Mesenchymal stem cell (in vitro differentiated cells and primary cell): ENCODE measurements around the gene PDK1.

ENCODE experiments used
- DNase-seq: peaks from one replicate; pipeline ENCODE4 v3.0.0-alpha.2; 2013
- H2AFZ ChIP-seq: one replicate; pipeline ENCODE4 v1.6.1; 2013; ENCODE audit warnings: low read depth, mild to moderate bottlenecking, control low read depth, inconsistent platforms, low read length, moderate library complexity
- H2AK5ac ChIP-seq: 2 replicates; pipeline ENCODE4 v1.6.1; 2013; ENCODE audit warnings: low read length, moderate library complexity, mild to moderate bottlenecking, inconsistent platforms; ENCODE audit not compliant: severe bottlenecking
- H2BK120ac ChIP-seq: one replicate; pipeline ENCODE4 v1.6.1; 2013; ENCODE audit warnings: low read depth, mild to moderate bottlenecking, inconsistent platforms, low read length, moderate library complexity
- H2BK12ac ChIP-seq, 2 experiments: one replicate each; pipeline ENCODE4 v1.6.1; 2013; ENCODE audit warnings: inconsistent platforms in 2 of 2, low read length in 2 of 2, mild to moderate bottlenecking in 2 of 2, moderate library complexity in 2 of 2, control low read depth in 1 of 2
- H2BK15ac ChIP-seq: one replicate; pipeline ENCODE4 v1.6.1; 2013; ENCODE audit warnings: mild to moderate bottlenecking, low read depth, inconsistent platforms; ENCODE audit not compliant: poor library complexity, severe bottlenecking
- H2BK5ac ChIP-seq: 2 replicates; pipeline ENCODE4 v1.6.1; 2013; ENCODE audit warnings: low read depth, mild to moderate bottlenecking, low read length, control low read depth, inconsistent platforms; ENCODE audit not compliant: poor library complexity, severe bottlenecking
- H3K14ac ChIP-seq, 2 experiments: one replicate each; pipeline ENCODE4 v1.6.1; 2013; ENCODE audit warnings: inconsistent platforms in 2 of 2, low read length in 2 of 2, control low read depth in 1 of 2, mild to moderate bottlenecking in 1 of 2, moderate library complexity in 1 of 2
- H3K18ac ChIP-seq, 2 experiments: one replicate each; pipeline ENCODE4 v1.6.1; 2013; ENCODE audit warnings: inconsistent platforms in 2 of 2, low read length in 2 of 2, control low read depth in 1 of 2, low read depth in 1 of 2, mild to moderate bottlenecking in 1 of 2
- H3K23ac ChIP-seq, 2 experiments: one replicate each; pipeline ENCODE4 v1.6.1; 2013; ENCODE audit warnings: inconsistent platforms in 2 of 2, low read length in 2 of 2, mild to moderate bottlenecking in 2 of 2, moderate library complexity in 2 of 2, control low read depth in 1 of 2
- H3K27ac ChIP-seq: 2 replicates; pipeline ENCODE4 v1.5.1; 2013; ENCODE audit warnings: mild to moderate bottlenecking, moderate library complexity, low read length, control low read depth, inconsistent platforms; ENCODE audit not compliant: poor library complexity, severe bottlenecking
- H3K27me3 ChIP-seq, 2 experiments: 2 replicates each; pipeline versions ENCODE4 v1.6.1 to v1.7.0; 2013; ENCODE audit warnings: low read length in 2 of 2, mild to moderate bottlenecking in 2 of 2, moderate library complexity in 2 of 2, control low read depth in 1 of 2, inconsistent platforms in 1 of 2; ENCODE audit not compliant: control insufficient read depth in 1 of 2, insufficient read depth in 1 of 2
- H3K36me3 ChIP-seq, 2 experiments: 2 replicates each; pipeline versions ENCODE4 v1.6.1 to v1.7.0; 2013; ENCODE audit warnings: low read length in 2 of 2, control low read depth in 1 of 2, inconsistent platforms in 1 of 2, low read depth in 1 of 2, mild to moderate bottlenecking in 1 of 2; ENCODE audit not compliant: insufficient read depth in 2 of 2, control insufficient read depth in 1 of 2
- H3K4ac ChIP-seq, 2 experiments: one replicate each; pipeline ENCODE4 v1.6.1; 2013; ENCODE audit warnings: inconsistent platforms in 2 of 2, low read length in 2 of 2, mild to moderate bottlenecking in 2 of 2, moderate library complexity in 2 of 2, control low read depth in 1 of 2, low read depth in 1 of 2
- H3K4me1 ChIP-seq: 2 replicates; pipeline ENCODE4 v1.6.1; 2013; ENCODE audit warnings: low read depth, low read length, control low read depth; ENCODE audit not compliant: control insufficient read depth, insufficient read depth
- H3K4me2 ChIP-seq: 2 replicates; pipeline ENCODE4 v1.6.1; 2013; ENCODE audit warnings: low read length, mild to moderate bottlenecking, inconsistent platforms; ENCODE audit not compliant: poor library complexity, severe bottlenecking
- H3K4me3 ChIP-seq, 2 experiments: 2 replicates each; pipeline versions ENCODE4 v1.5.1 to v1.7.0; 2013; ENCODE audit warnings: low read length in 2 of 2, mild to moderate bottlenecking in 2 of 2, control low read depth in 1 of 2, low read depth in 1 of 2; ENCODE audit not compliant: insufficient read depth in 1 of 2
- H3K79me1 ChIP-seq: replicated peaks from 2 replicates; pipeline ENCODE4 v1.6.1; 2013; ENCODE audit warnings: mild to moderate bottlenecking, control low read depth, low read length, inconsistent platforms; ENCODE audit not compliant: poor library complexity, severe bottlenecking
- H3K9ac ChIP-seq: 2 replicates; pipeline ENCODE4 v1.7.0; 2013; ENCODE audit warnings: mild to moderate bottlenecking, low read length, moderate library complexity
- H3K9me3 ChIP-seq: 2 replicates; pipeline ENCODE4 v1.7.0; 2013; ENCODE audit warnings: mild to moderate bottlenecking, low read length; ENCODE audit not compliant: control insufficient read depth
- H4K8ac ChIP-seq: one replicate; pipeline ENCODE4 v1.6.1; 2013; ENCODE audit warnings: inconsistent platforms, mild to moderate bottlenecking, low read length, moderate library complexity
- H4K91ac ChIP-seq: one replicate; pipeline ENCODE4 v1.6.1; 2013; ENCODE audit warnings: mild to moderate bottlenecking, low read length, inconsistent platforms
- WGBS: methylation state at CpG from one replicate; pipeline ENCODE4 v1.1.7; 2013; ENCODE audit warnings: mixed read lengths; 5-methylcytosine and 5-hydroxymethylcytosine counted together

PDK1 gene

DNA sequence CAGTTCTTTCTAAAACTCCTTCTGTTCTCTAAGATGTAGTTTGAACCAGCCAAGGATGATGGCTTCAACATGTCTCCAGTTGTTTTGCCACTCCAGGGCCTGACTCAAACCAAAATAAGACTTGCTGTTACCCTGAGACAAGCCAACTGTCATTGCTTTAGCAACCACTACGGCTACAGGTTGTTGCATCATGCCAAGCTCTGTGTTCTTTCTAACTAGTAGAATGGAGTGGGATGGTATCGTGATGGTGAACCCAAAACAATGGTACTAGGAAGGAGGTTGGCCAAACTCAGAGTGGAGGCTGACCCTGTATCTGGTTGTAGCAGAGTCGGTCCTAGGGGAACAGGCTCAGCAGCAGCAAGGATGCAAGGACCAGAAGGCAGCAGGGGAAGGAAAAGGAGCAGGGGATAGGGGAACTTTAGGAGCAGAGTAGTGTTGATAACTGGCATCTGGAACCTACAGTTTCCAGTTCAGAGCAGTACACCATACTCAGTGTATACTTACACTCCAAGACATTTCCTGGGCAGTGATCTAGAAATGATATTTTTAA, 51.6 kb downstream of the PDK1 start:
- Histone ChIP-seq H3K14ac (peak overlapping the region in 1 of 2 experiments; percentile 3), H2AK5ac (no peak overlapping the region), H3K27me3 (no peaks in the 10 kb centered on the region), H3K27ac (no peak overlapping the region), H2BK12ac (no peak overlapping the region), H3K4me1 (no peaks in the 10 kb centered on the region), H3K36me3 (peaks cover 0 to 4% of the 10 kb centered on the region in 2 experiments), H3K4me3 (no peak overlapping the region), H3K18ac (no peak overlapping the region), H2BK5ac (no peak overlapping the region), H3K4ac (no peak overlapping the region), H3K9me3 (no peaks in the 10 kb centered on the region), H3K9ac (no peak overlapping the region), H2AFZ (no peak overlapping the region), H3K79me1 (no peaks in the 10 kb centered on the region), H3K23ac (no peak overlapping the region), H3K4me2 (no peak overlapping the region), H4K8ac (no peak overlapping the region), H2BK120ac (no peak overlapping the region), H4K91ac (no peak overlapping the region), H2BK15ac (no peak overlapping the region)
- 95% methylated on average over 3 of the region's 3 CpGs for WGBS
- no peak for DNase-seq

DNA sequence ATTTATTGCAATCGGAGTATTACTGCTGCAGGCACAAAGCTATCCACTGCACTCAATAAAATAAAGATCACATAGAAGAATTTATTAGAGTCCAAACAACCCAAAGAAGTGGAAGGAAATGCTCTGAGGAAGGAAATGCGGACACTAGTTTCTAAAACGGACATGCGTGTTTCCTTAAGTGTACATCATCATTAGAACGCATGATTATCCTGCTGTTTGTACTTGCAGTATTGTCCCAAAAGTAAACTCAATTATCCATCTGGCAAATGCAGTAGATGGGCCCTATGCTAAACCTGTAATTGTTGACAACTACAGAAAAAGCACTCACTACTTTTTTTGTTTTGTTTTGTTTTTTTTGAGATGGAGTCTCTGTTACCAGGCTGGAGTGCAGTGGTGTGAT, 53.6 kb downstream of the PDK1 start:
- H3K27me3 ChIP-seq, result no peaks in the 10 kb centered on the region
- peaks cover 0 to 8% of the 10 kb centered on the region in 2 experiments for H3K36me3 ChIP-seq
- H3K18ac ChIP-seq, result no peak overlapping the region
- H3K4ac ChIP-seq, result no peak overlapping the region
- H2BK5ac ChIP-seq, result no peak overlapping the region
- H3K14ac ChIP-seq, result no peak overlapping the region
- no peak overlapping the region for H3K27ac ChIP-seq
- H2BK120ac ChIP-seq, result no peak overlapping the region
- no peak for DNase-seq
- no peak overlapping the region for H2BK15ac ChIP-seq
- no peak overlapping the region for H3K4me3 ChIP-seq
- over 99% methylated on average over 5 of the region's 5 CpGs for WGBS
- H3K9ac ChIP-seq, result no peak overlapping the region
- no peak overlapping the region for H3K4me2 ChIP-seq
- H2AFZ ChIP-seq, result no peak overlapping the region
- H4K8ac ChIP-seq, result no peak overlapping the region
- H3K23ac ChIP-seq, result no peak overlapping the region
- H3K9me3 ChIP-seq, result no peaks in the 10 kb centered on the region
- no peaks in the 10 kb centered on the region for H3K4me1 ChIP-seq
- H2BK12ac ChIP-seq, result no peak overlapping the region
- no peaks in the 10 kb centered on the region for H3K79me1 ChIP-seq
- H4K91ac ChIP-seq, result no peak overlapping the region
- H2AK5ac ChIP-seq, result no peak overlapping the region

DNA sequence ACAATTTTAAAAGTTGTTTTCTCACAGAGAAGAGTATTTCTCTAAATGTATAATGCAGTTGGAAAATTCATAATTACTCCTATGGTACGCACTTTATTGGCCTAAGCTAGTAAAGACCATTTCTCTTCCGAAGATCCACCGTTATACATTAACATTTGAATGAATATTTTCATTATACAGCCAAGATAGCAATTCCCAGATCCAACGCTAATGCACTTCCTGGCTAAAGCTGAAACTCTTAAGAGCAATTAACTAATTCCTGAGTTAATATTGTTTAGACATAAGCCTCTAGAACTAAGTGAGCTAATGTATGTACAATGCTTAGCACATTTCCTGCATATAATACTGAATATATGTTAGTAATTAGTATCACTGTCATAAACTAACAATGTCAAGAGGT, 56.2 kb downstream of the PDK1 start:
- peaks cover 0 to 8% of the 10 kb centered on the region in 2 experiments for H3K36me3 ChIP-seq
- no peak overlapping the region for H3K27ac ChIP-seq
- H2AFZ ChIP-seq, result no peak overlapping the region
- H3K9ac ChIP-seq, result no peak overlapping the region
- H2BK5ac ChIP-seq, result no peak overlapping the region
- WGBS, result 86% methylated on average over 3 of the region's 4 CpGs
- H4K91ac ChIP-seq, result no peak overlapping the region
- H3K14ac ChIP-seq, result no peak overlapping the region
- no peaks in the 10 kb centered on the region for H3K4me1 ChIP-seq
- no peak overlapping the region for H2BK120ac ChIP-seq
- no peak overlapping the region for H3K23ac ChIP-seq
- no peaks in the 10 kb centered on the region for H3K9me3 ChIP-seq
- no peaks in the 10 kb centered on the region for H3K79me1 ChIP-seq
- H3K4me2 ChIP-seq, result no peak overlapping the region
- H3K4me3 ChIP-seq, result no peak overlapping the region
- H2BK12ac ChIP-seq, result no peak overlapping the region
- no peak overlapping the region for H2AK5ac ChIP-seq
- no peaks in the 10 kb centered on the region for H3K27me3 ChIP-seq
- no peak overlapping the region for H4K8ac ChIP-seq
- DNase-seq, result no peak
- H2BK15ac ChIP-seq, result no peak overlapping the region
- H3K4ac ChIP-seq, result no peak overlapping the region
- no peak overlapping the region for H3K18ac ChIP-seq

DNA sequence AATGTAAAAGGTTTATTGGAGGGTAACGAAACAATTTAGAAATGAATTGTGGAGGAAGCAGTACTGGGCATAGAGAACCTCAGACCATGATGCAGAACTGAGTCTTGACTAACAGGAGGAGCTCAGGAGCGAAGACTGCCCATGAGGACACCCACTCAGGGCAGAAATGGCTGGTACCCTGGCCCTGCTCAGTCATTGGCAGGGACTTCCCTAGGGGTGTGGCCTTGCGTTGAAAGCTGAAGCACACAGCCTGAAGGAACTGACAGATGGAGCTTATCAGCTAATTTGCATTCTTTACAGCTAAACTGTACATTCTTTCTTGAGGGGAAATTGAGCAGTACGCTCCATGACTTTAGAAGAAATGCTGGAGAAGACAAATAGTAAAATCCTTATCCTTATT, 57.1 kb downstream of the PDK1 start:
- Histone ChIP-seq H2BK15ac (no peak overlapping the region), H3K4me3 (no peak overlapping the region), H2AFZ (no peak overlapping the region), H3K9me3 (no peaks in the 10 kb centered on the region), H3K4me1 (no peaks in the 10 kb centered on the region), H3K36me3 (peaks cover 0 to 8% of the 10 kb centered on the region in 2 experiments), H2BK5ac (no peak overlapping the region), H3K23ac (no peak overlapping the region), H3K79me1 (no peaks in the 10 kb centered on the region), H3K18ac (no peak overlapping the region), H3K27me3 (no peaks in the 10 kb centered on the region), H3K27ac (no peak overlapping the region), H3K14ac (no peak overlapping the region), H2BK120ac (no peak overlapping the region), H3K9ac (no peak overlapping the region), H2BK12ac (no peak overlapping the region), H2AK5ac (no peak overlapping the region), H4K8ac (no peak overlapping the region), H3K4me2 (no peak overlapping the region), H3K4ac (no peak overlapping the region), H4K91ac (no peak overlapping the region)
- peak; percentile 28 for DNase-seq
- 95% methylated on average over 2 of the region's 4 CpGs for WGBS
